Liver (tissue), 9 donors: Measurements from ENCODE around the gene NR4A2. TPM values are rescaled to one million over a fixed set of nuclear protein-coding genes. Genes with fewer than 3 reads are reported as not detected.

Source experiments
- DNase-seq: peaks from one replicate; pipeline ENCODE4 v3.0.0-alpha.2; 2017; ENCODE audit warnings: low spot score
- H3K27ac ChIP-seq, 2 donors: one replicate each; pipeline ENCODE4 v1.7.0; 2013; ENCODE audit warnings: inconsistent platforms in 2 of 2, low read length in 2 of 2, control low read depth in 1 of 2, low read depth in 1 of 2, mild to moderate bottlenecking in 1 of 2
- H3K27me3 ChIP-seq, 4 donors: one replicate each; pipeline versions ENCODE4 v1.6.1 to v1.7.0; 2013; ENCODE audit warnings: low read length in 3 of 4, inconsistent platforms in 1 of 4, mild to moderate bottlenecking in 1 of 4, moderate library complexity in 1 of 4; ENCODE audit not compliant: control insufficient read depth in 4 of 4, insufficient read depth in 4 of 4
- H3K36me3 ChIP-seq, 4 donors: one replicate each; pipeline versions ENCODE4 v1.6.1 to v1.7.0; 2013; ENCODE audit warnings: low read length in 3 of 4, mild to moderate bottlenecking in 3 of 4, low read depth in 1 of 4, moderate library complexity in 1 of 4; ENCODE audit not compliant: control insufficient read depth in 4 of 4, insufficient read depth in 3 of 4
- H3K4me1 ChIP-seq, 4 donors: one replicate each; pipeline versions ENCODE4 v1.6.1 to v1.7.0; 2013; ENCODE audit warnings: low read length in 3 of 4, mild to moderate bottlenecking in 3 of 4, moderate library complexity in 1 of 4; ENCODE audit not compliant: control insufficient read depth in 4 of 4, insufficient read depth in 4 of 4
- H3K4me3 ChIP-seq, 3 donors: one replicate each; pipeline versions ENCODE4 v1.6.1 to v1.7.0; 2013; ENCODE audit warnings: low read length in 3 of 3, control low read depth in 1 of 3, low read depth in 1 of 3, mild to moderate bottlenecking in 1 of 3
- H3K9ac ChIP-seq, 2 donors: one replicate each; pipeline ENCODE4 v1.7.0; 2013; ENCODE audit warnings: low read length in 2 of 2, mild to moderate bottlenecking in 2 of 2, moderate library complexity in 2 of 2, control low read depth in 1 of 2, low read depth in 1 of 2
- H3K9me3 ChIP-seq, 4 donors: one replicate each; pipeline versions ENCODE4 v1.6.1 to v1.7.0; 2013; ENCODE audit warnings: low read length in 3 of 4; ENCODE audit not compliant: control insufficient read depth in 4 of 4
- EGR1 ChIP-seq, 2 donors: IDR thresholded peaks; 2 replicates each; pipeline ENCODE4 v1.6.1; 2016 to 2018; ENCODE audit warnings: antibody characterized with exemption in 2 of 2, low read depth in 2 of 2
- FOXA1 ChIP-seq: IDR thresholded peaks from 2 replicates; pipeline ENCODE4 v1.6.1; 2016; ENCODE audit warnings: antibody characterized with exemption
- FOXA2 ChIP-seq: IDR thresholded peaks from 2 replicates; pipeline ENCODE4 v1.6.1; 2016; ENCODE audit warnings: antibody characterized with exemption
- GABPA ChIP-seq, 2 donors: IDR thresholded peaks in 1 of 2; conservative IDR thresholded peaks in 1 of 2; 2 replicates each; pipeline ENCODE4 v1.6.1; 2016; ENCODE audit warnings: antibody characterized with exemption in 2 of 2, mild to moderate bottlenecking in 1 of 2, moderate library complexity in 1 of 2
- HNF4A ChIP-seq, 2 donors: conservative IDR thresholded peaks; 2 replicates each; pipeline ENCODE4 v1.6.1; 2016; ENCODE audit warnings: antibody characterized with exemption in 2 of 2, mild to moderate bottlenecking in 2 of 2
- HNF4G ChIP-seq: IDR thresholded peaks from 2 replicates; pipeline ENCODE4 v1.6.1; 2016; ENCODE audit warnings: antibody characterized with exemption
- JUND ChIP-seq, 2 donors: IDR thresholded peaks; 2 replicates each; pipeline ENCODE4 v1.6.1; 2016; ENCODE audit warnings: antibody characterized with exemption in 2 of 2
- NR2F2 ChIP-seq: IDR thresholded peaks from 2 replicates; pipeline ENCODE4 v1.6.1; 2016; ENCODE audit warnings: antibody characterized with exemption
- RAD21 ChIP-seq, 2 donors: IDR thresholded peaks; 2 replicates each; pipeline ENCODE4 v1.6.1; 2016; ENCODE audit warnings: antibody characterized with exemption in 2 of 2, mild to moderate bottlenecking in 2 of 2
- RXRA ChIP-seq, 2 donors: IDR thresholded peaks; 2 replicates each; pipeline ENCODE4 v1.6.1; 2017 to 2018; ENCODE audit warnings: antibody characterized with exemption in 2 of 2, mild to moderate bottlenecking in 1 of 2
- SP1 ChIP-seq: IDR thresholded peaks from 2 replicates; pipeline ENCODE4 v1.6.1; 2018; ENCODE audit warnings: antibody characterized with exemption, mild to moderate bottlenecking
- TAF1 ChIP-seq: conservative IDR thresholded peaks from 2 replicates; pipeline ENCODE4 v1.6.1; 2016; ENCODE audit warnings: antibody characterized with exemption, mild to moderate bottlenecking
- YY1 ChIP-seq: IDR thresholded peaks from 2 replicates; pipeline ENCODE4 v1.6.1; 2016; ENCODE audit warnings: antibody characterized with exemption, mild to moderate bottlenecking
- WGBS: extraction: QIAGEN DNeasy Blood & Tissue Kit; methylation state at CpG from one replicate; pipeline ENCODE4 v1.1.7; 2013; 5-methylcytosine and 5-hydroxymethylcytosine counted together
- polyA plus RNA-seq, 2 donors: library from polyadenylated mRNA; stranded (reverse) in 1 of 2; unstranded in 1 of 2; fragments of 200-250 nt in 1 of 2; fragments of >200 nt in 1 of 2; fragmentation: Nextera tagmentation in 1 of 2; extraction: Ambion mirVana in 1 of 2; gene quantifications; one replicate each; pipeline versions ENCODE4 v1.2.1 to v1.2.3, GENCODE V29; 2013 to 2015
- total RNA-seq, 2 donors: library from RNA; depleted of rRNA; stranded (reverse); fragments of >200 nt; gene quantifications; one replicate each; pipeline ENCODE4 v1.2.3, GENCODE V29; 2014
- TF ChIP-seq, protein P1 (sequence below): fragments of 150-350 bp; IDR thresholded peaks from 2 replicates; pipeline ENCODE4 v1.5.1; 2017; ENCODE audit warnings: improper control_type of control experiment, low read depth, low read length; ENCODE audit not compliant: missing input control
- TF ChIP-seq, protein P2 (sequence below): IDR thresholded peaks from 2 replicates; pipeline ENCODE4 v1.6.1; 2016; ENCODE audit warnings: antibody characterized with exemption
- TF ChIP-seq, protein P3 (sequence below): IDR thresholded peaks from 2 replicates; pipeline ENCODE4 v1.6.1; 2016; ENCODE audit warnings: antibody characterized with exemption
- TF ChIP-seq, protein P4 (sequence below): IDR thresholded peaks from 2 replicates; pipeline ENCODE4 v1.6.1; 2016; ENCODE audit warnings: antibody characterized with exemption, mild to moderate bottlenecking
- TF ChIP-seq, protein P5 (sequence below): IDR thresholded peaks from 2 replicates; pipeline ENCODE4 v1.6.1; 2016; ENCODE audit warnings: antibody characterized with exemption
- donor health status: healthy.
- donor health status: healthy.
- donor health status: healthy.
- donor health status: healthy.
- donor health status: healthy.

Gene NR4A2
- total and polyA plus RNA-seq, 4 donors, result 0.08 to 0.96 (median 0.25) TPM

DNA sequence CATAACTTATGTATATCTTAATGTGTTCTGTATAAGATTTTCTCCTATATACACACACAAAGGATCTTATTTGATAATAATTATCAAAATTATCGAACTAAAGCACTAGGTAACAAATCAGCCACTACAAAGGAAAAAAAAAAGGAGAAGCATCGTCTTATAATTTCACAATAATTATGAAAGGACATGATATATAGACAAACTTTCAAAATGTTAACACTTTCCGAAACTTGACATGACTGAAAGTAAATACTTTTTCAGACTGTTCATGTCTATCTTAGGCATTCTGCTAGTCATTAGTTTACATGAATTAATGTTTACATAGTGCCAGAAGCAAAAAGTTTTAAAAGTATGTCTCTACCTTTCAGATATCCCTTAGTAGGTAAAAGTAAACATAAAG, 7.3 kb upstream of the NR4A2 start:
- peaks cover 0 to 18% (median 7%) of the 10 kb centered on the region in 4 donors for H3K4me1 ChIP-seq
- H3K9ac ChIP-seq, result no peak overlapping the region
- H3K9me3 ChIP-seq, result no peaks in the 10 kb centered on the region
- no peak overlapping the region for H3K27ac ChIP-seq
- DNase-seq, result no peak
- H3K27me3 ChIP-seq, result no peaks in the 10 kb centered on the region
- no peak for TF ChIP-seq TAF1
- no peak for TF ChIP-seq NR2F2
- TF ChIP-seq FOXA2, result no peak
- TF ChIP-seq, protein P1, sequence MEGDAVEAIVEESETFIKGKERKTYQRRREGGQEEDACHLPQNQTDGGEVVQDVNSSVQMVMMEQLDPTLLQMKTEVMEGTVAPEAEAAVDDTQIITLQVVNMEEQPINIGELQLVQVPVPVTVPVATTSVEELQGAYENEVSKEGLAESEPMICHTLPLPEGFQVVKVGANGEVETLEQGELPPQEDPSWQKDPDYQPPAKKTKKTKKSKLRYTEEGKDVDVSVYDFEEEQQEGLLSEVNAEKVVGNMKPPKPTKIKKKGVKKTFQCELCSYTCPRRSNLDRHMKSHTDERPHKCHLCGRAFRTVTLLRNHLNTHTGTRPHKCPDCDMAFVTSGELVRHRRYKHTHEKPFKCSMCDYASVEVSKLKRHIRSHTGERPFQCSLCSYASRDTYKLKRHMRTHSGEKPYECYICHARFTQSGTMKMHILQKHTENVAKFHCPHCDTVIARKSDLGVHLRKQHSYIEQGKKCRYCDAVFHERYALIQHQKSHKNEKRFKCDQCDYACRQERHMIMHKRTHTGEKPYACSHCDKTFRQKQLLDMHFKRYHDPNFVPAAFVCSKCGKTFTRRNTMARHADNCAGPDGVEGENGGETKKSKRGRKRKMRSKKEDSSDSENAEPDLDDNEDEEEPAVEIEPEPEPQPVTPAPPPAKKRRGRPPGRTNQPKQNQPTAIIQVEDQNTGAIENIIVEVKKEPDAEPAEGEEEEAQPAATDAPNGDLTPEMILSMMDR, result no peak
- no peak for TF ChIP-seq YY1
- TF ChIP-seq EGR1 (IDR thresholded peaks at IDR 0.05; ENCODE audit: low read depth in 2 of 2), result no peak
- TF ChIP-seq, protein P2, sequence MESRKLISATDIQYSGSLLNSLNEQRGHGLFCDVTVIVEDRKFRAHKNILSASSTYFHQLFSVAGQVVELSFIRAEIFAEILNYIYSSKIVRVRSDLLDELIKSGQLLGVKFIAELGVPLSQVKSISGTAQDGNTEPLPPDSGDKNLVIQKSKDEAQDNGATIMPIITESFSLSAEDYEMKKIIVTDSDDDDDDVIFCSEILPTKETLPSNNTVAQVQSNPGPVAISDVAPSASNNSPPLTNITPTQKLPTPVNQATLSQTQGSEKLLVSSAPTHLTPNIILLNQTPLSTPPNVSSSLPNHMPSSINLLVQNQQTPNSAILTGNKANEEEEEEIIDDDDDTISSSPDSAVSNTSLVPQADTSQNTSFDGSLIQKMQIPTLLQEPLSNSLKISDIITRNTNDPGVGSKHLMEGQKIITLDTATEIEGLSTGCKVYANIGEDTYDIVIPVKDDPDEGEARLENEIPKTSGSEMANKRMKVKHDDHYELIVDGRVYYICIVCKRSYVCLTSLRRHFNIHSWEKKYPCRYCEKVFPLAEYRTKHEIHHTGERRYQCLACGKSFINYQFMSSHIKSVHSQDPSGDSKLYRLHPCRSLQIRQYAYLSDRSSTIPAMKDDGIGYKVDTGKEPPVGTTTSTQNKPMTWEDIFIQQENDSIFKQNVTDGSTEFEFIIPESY, result no peak
- TF ChIP-seq RAD21 (IDR thresholded peaks at IDR 0.05), result no peak
- TF ChIP-seq HNF4A (conservative IDR thresholded peaks at IDR 0.05), result no peak
- no peak for TF ChIP-seq GABPA (IDR thresholded peaks at IDR 0.05 in 1 of 2, conservative IDR thresholded peaks at IDR 0.05 in 1 of 2)
- TF ChIP-seq, protein P3, sequence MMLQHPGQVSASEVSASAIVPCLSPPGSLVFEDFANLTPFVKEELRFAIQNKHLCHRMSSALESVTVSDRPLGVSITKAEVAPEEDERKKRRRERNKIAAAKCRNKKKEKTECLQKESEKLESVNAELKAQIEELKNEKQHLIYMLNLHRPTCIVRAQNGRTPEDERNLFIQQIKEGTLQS, result no peak
- TF ChIP-seq, protein P4, sequence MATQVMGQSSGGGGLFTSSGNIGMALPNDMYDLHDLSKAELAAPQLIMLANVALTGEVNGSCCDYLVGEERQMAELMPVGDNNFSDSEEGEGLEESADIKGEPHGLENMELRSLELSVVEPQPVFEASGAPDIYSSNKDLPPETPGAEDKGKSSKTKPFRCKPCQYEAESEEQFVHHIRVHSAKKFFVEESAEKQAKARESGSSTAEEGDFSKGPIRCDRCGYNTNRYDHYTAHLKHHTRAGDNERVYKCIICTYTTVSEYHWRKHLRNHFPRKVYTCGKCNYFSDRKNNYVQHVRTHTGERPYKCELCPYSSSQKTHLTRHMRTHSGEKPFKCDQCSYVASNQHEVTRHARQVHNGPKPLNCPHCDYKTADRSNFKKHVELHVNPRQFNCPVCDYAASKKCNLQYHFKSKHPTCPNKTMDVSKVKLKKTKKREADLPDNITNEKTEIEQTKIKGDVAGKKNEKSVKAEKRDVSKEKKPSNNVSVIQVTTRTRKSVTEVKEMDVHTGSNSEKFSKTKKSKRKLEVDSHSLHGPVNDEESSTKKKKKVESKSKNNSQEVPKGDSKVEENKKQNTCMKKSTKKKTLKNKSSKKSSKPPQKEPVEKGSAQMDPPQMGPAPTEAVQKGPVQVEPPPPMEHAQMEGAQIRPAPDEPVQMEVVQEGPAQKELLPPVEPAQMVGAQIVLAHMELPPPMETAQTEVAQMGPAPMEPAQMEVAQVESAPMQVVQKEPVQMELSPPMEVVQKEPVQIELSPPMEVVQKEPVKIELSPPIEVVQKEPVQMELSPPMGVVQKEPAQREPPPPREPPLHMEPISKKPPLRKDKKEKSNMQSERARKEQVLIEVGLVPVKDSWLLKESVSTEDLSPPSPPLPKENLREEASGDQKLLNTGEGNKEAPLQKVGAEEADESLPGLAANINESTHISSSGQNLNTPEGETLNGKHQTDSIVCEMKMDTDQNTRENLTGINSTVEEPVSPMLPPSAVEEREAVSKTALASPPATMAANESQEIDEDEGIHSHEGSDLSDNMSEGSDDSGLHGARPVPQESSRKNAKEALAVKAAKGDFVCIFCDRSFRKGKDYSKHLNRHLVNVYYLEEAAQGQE, result no peak
- no peak for TF ChIP-seq SP1
- TF ChIP-seq, protein P5, sequence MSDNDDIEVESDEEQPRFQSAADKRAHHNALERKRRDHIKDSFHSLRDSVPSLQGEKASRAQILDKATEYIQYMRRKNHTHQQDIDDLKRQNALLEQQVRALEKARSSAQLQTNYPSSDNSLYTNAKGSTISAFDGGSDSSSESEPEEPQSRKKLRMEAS, result no peak
- TF ChIP-seq HNF4G, result no peak
- no peak for TF ChIP-seq JUND (IDR thresholded peaks at IDR 0.05)
- TF ChIP-seq FOXA1, result no peak
- no peak for TF ChIP-seq RXRA (IDR thresholded peaks at IDR 0.05)
- 74% methylated on average over 3 of the region's 3 CpGs for WGBS
- H3K4me3 ChIP-seq, result no peak overlapping the region
- no peaks in the 10 kb centered on the region for H3K36me3 ChIP-seq
